Heart left ventricle (tissue), 13 donors: ENCODE results near the gene HOXB1.

Experiments
- POLR2A ChIP-seq, 2 donors: fragments of 450-650 bp; IDR thresholded peaks; one replicate each; pipeline ENCODE4 v1.6.1; 2017; ENCODE audit warnings: antibody characterized with exemption in 2 of 2, mild to moderate bottlenecking in 2 of 2, moderate library complexity in 2 of 2
- TF ChIP-seq, protein P1 (sequence below), 12 donors: fragments of 200-600 bp; sonication (generic) in 4 of 12; IDR thresholded peaks; one replicate each; pipeline versions ENCODE4 v1.5.0 to v1.8.0; 2018 to 2022; ENCODE audit warnings: antibody characterized with exemption in 12 of 12, mild to moderate bottlenecking in 5 of 12
- donor health status: ischemic (EF 13 %, LVEDD 7.1; RV severe dilation, severe dysfunction).
- donor health status: DM: no; HTN: yes; CAD: no.
- donor health status: DM: no; HTN: no; CAD: no.
- donor health status: ischemic (EF 25% LVEDD 6.9; RV normal size, moderate dysfunction).
- donor health status: ischemic (EF 25% LVEDD 5.7; RV mildly dilated, moderate dysfunction).
- donor health status: ischemic (EF 35%, LVEDD 5.7; RV mildly dilated, moderate dysfunction).
- donor health status: nonischemic (EF 11% LVEDD 7.7; RV severe dilation, severe dysfunction).
- donor health status: DM: yes; HTN: yes; CAD: no.
- donor health status: PGD.
- donor health status: ischemic (EF 29% LVEDD 5.4; RV normal size, mild dysfunction).
- donor health status: nonischemic (EF 23%, LVEDD 6.1; RV moderate dilation, normal function).

DNA sequence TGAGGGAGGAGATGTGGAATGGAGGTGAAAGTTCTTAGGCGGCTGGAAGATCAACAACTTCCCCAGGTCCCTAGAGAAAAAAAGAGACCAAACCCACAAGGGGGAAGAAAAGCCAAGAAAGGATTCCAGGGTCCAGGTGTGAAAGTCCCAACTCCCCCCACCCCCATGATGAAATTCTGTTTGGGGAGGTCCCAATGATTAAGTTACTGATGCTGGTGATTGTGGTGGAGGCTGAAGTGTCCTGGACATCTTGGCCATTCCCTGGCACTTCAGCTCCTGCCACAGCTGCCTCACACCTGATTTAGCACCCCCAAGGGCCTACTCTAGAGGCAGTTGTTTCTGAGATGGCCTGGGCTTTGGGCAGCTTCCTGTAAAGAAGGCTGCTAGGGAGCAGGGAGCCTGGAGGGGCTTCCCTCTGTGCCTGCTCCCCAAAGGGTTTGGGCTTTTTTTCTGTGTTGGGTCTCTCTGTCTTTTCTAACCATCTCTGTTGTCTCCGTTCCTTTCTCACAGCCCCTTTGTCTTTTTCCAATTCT, 34.3 kb upstream of the HOXB1 start:
- TF ChIP-seq, protein P1, sequence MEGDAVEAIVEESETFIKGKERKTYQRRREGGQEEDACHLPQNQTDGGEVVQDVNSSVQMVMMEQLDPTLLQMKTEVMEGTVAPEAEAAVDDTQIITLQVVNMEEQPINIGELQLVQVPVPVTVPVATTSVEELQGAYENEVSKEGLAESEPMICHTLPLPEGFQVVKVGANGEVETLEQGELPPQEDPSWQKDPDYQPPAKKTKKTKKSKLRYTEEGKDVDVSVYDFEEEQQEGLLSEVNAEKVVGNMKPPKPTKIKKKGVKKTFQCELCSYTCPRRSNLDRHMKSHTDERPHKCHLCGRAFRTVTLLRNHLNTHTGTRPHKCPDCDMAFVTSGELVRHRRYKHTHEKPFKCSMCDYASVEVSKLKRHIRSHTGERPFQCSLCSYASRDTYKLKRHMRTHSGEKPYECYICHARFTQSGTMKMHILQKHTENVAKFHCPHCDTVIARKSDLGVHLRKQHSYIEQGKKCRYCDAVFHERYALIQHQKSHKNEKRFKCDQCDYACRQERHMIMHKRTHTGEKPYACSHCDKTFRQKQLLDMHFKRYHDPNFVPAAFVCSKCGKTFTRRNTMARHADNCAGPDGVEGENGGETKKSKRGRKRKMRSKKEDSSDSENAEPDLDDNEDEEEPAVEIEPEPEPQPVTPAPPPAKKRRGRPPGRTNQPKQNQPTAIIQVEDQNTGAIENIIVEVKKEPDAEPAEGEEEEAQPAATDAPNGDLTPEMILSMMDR (IDR thresholded peaks at IDR 0.05): no peak
- TF ChIP-seq POLR2A (IDR thresholded peaks at IDR 0.05): no peak
